Glutamatergic neuron (in vitro differentiated cells): ENCODE measurements around the gene DUOX1. TPM values are rescaled to one million over a fixed set of nuclear protein-coding genes. Genes with fewer than 3 reads are reported as not detected.

Experiments
- DNase-seq: peaks from one replicate; pipeline ENCODE4 v3.0.0; 2022
- H3K27ac Mint-ChIP-seq: one replicate; pipeline ENCODE4 v1.8.0; 2020; ENCODE audit warnings: mild to moderate bottlenecking, mixed read lengths, inconsistent platforms; ENCODE audit not compliant: unreplicated experiment
- H3K27me3 Mint-ChIP-seq: one replicate; pipeline ENCODE4 v1.8.0; 2020; ENCODE audit warnings: mild to moderate bottlenecking, moderate library complexity, mixed read lengths, inconsistent platforms; ENCODE audit not compliant: unreplicated experiment
- H3K36me3 Mint-ChIP-seq: one replicate; pipeline ENCODE4 v1.8.0; 2020; ENCODE audit warnings: mild to moderate bottlenecking, mixed read lengths, inconsistent platforms; ENCODE audit not compliant: unreplicated experiment
- H3K4me1 Mint-ChIP-seq: one replicate; pipeline ENCODE4 v1.8.0; 2020; ENCODE audit warnings: mild to moderate bottlenecking, low read depth, mixed read lengths, inconsistent platforms; ENCODE audit not compliant: unreplicated experiment
- H3K4me3 Mint-ChIP-seq: one replicate; pipeline ENCODE4 v1.8.0; 2020; ENCODE audit warnings: mild to moderate bottlenecking, mixed read lengths, inconsistent platforms; ENCODE audit not compliant: unreplicated experiment
- H3K9me3 Mint-ChIP-seq: one replicate; pipeline ENCODE4 v1.8.0; 2020; ENCODE audit warnings: mild to moderate bottlenecking, moderate library complexity, mixed read lengths, inconsistent platforms; ENCODE audit not compliant: unreplicated experiment
- total RNA-seq: library from RNA; stranded (reverse); fragmentation: NEBNext Ultra II Directional; extraction: Animal tissue kit (Norgen Biotek cat#: 25700); gene quantifications from one replicate; pipeline ENCODE4 v1.2.1, GENCODE V29; 2021; ENCODE audit not compliant: unreplicated experiment
- TF ChIP-seq, protein P1 (sequence below): fragments of 200-600 bp; sonication (generic); IDR thresholded peaks from one replicate; pipeline ENCODE4 v1.5.0; 2021; ENCODE audit not compliant: partially characterized antibody, unreplicated experiment

DUOX1 gene
- total RNA-seq, 1 donor from 2014 or later, result not detected

DNA sequence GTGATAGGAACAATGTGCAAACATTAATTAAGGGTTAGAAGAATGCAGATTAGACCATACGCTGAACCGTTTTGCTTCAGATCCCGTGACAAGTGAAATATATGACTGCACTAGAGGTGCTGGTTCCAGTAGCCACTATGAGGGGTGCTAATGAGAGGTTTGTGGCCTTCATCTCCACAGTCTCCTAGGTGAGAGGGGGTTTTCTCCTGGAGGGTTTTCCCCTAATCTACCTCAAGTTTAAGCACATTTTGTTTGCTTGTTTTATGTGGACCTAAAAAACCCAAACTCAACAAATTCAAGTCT is 71.7 kb downstream of the DUOX1 start:
- Mint-ChIP-seq H3K27ac (no peak overlapping the region), H3K4me3 (no peak overlapping the region), H3K4me1 (peaks cover 9% of the 10 kb centered on the region), H3K27me3 (peaks cover 20% of the 10 kb centered on the region), H3K9me3 (peaks cover 4% of the 10 kb centered on the region), H3K36me3 (no peaks in the 10 kb centered on the region)
- TF ChIP-seq, protein P1, sequence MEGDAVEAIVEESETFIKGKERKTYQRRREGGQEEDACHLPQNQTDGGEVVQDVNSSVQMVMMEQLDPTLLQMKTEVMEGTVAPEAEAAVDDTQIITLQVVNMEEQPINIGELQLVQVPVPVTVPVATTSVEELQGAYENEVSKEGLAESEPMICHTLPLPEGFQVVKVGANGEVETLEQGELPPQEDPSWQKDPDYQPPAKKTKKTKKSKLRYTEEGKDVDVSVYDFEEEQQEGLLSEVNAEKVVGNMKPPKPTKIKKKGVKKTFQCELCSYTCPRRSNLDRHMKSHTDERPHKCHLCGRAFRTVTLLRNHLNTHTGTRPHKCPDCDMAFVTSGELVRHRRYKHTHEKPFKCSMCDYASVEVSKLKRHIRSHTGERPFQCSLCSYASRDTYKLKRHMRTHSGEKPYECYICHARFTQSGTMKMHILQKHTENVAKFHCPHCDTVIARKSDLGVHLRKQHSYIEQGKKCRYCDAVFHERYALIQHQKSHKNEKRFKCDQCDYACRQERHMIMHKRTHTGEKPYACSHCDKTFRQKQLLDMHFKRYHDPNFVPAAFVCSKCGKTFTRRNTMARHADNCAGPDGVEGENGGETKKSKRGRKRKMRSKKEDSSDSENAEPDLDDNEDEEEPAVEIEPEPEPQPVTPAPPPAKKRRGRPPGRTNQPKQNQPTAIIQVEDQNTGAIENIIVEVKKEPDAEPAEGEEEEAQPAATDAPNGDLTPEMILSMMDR, result no peak
- no peak for DNase-seq

DNA sequence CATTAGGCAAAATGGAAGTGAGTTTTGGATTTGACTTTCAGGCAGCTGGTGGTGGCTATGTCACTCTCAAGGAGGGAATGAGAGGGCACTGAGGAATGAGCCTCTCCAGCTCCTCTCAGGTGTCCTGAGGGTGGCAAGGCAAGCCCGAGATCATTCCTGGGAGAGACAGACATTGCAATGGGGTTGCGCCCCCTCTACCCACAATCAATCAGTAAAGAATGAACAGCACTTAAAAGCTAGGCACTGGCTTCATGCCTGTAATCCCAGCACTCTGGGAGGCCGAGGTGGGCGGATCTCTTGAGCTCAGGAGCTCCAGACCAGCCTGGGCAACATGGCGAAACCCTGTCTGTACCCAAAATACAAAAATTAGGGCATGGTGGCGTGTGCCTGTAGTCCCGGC is 72.1 kb downstream of the DUOX1 start:
- DNase-seq, result no peak
- H3K27ac Mint-ChIP-seq, result no peak overlapping the region
- TF ChIP-seq, protein P1, result no peak
- H3K4me1 Mint-ChIP-seq, result peaks cover 9% of the 10 kb centered on the region
- peaks cover 20% of the 10 kb centered on the region for H3K27me3 Mint-ChIP-seq
- peaks cover 4% of the 10 kb centered on the region for H3K9me3 Mint-ChIP-seq
- H3K36me3 Mint-ChIP-seq, result no peaks in the 10 kb centered on the region
- H3K4me3 Mint-ChIP-seq, result no peak overlapping the region

DNA sequence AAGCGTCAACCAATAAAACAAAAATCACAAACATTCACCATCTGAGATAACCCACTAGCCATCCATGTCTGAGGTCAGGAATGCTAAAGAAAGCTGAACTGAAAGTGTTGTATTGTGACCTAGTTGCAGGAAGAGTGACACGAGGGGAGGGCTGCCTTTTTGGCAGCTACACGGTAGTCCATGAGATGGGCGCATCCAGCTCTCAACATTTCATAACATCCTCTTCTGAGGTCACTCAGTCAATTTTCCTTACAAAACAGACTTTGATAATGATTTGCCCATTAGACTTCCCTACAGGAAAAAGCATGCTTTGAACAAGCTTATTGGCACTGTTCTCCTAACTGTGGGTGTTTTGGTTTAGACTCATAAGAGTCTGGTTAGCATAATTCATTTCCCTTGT is 73.4 kb downstream of the DUOX1 start:
- Mint-ChIP-seq H3K36me3 (no peaks in the 10 kb centered on the region), H3K4me1 (peaks cover 9% of the 10 kb centered on the region), H3K27me3 (peaks cover 17% of the 10 kb centered on the region), H3K27ac (no peak overlapping the region), H3K9me3 (no peaks in the 10 kb centered on the region), H3K4me3 (no peak overlapping the region)
- TF ChIP-seq, protein P1, result no peak
- no peak for DNase-seq

DNA sequence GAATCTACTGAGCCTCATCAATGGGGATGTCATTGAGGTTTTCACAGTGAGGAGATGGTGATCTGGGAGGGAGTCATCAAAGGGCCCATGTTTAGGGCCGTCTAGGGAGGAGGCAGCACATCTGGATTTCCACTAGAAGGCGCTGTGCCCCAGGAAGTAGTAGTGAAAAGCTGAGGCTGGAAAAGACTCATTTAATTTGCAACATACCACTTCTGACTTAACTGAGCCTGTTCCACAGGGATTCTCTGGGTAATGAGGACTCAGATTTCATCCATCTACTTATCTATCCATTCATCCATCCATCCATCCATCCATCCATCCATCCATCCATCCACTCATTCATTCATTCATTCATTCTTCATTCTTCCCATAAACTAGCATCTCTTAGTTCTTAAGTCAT is 75.4 kb downstream of the DUOX1 start:
- peaks cover 2% of the 10 kb centered on the region for H3K27me3 Mint-ChIP-seq
- H3K27ac Mint-ChIP-seq, result no peak overlapping the region
- no peak overlapping the region for H3K4me3 Mint-ChIP-seq
- H3K4me1 Mint-ChIP-seq, result peaks cover 4% of the 10 kb centered on the region
- TF ChIP-seq, protein P1, result peak; percentile 84
- H3K36me3 Mint-ChIP-seq, result no peaks in the 10 kb centered on the region
- DNase-seq, result peak; percentile 76
- no peaks in the 10 kb centered on the region for H3K9me3 Mint-ChIP-seq

DNA sequence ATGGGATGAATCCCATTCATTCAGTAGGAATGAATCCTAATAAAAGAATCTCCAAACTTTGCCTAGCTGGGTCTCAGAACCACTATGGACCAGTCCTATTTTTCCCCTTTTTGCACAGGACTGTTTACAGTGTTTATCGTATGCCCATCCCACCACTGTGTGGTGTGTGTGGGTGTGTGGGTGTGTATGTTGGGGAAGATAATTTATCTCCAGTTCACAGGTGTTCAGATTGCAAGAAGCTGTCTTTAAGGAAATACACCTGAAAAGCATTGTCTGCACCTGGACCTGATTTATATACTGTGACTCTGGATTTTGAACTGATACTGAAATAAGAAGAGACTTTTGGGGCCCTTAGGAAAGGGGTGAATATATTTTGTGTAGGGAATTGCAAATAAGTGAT is 82.7 kb downstream of the DUOX1 start:
- H3K4me1 Mint-ChIP-seq, result no peaks in the 10 kb centered on the region
- no peak overlapping the region for H3K4me3 Mint-ChIP-seq
- no peaks in the 10 kb centered on the region for H3K27me3 Mint-ChIP-seq
- TF ChIP-seq, protein P1, result no peak
- DNase-seq, result no peak
- peaks cover 2% of the 10 kb centered on the region for H3K9me3 Mint-ChIP-seq
- no peak overlapping the region for H3K27ac Mint-ChIP-seq
- no peaks in the 10 kb centered on the region for H3K36me3 Mint-ChIP-seq

Other genes starting within 250 kb of the DUOX1 start
- not detected for gene TERB2, start 173.3 kb upstream of the DUOX1 start, total RNA-seq
- gene SORD, start 106.8 kb upstream of the DUOX1 start, total RNA-seq, result 29.1 TPM
- not detected for gene DUOX2, start 15.8 kb upstream of the DUOX1 start, total RNA-seq
- not detected for gene DUOXA2, start 15.7 kb upstream of the DUOX1 start, total RNA-seq
- gene DUOXA1, start 115 bp upstream of the DUOX1 start, total RNA-seq, result not detected
- 309 TPM for gene SHF, start 58.0 kb downstream of the DUOX1 start, total RNA-seq
- not detected for gene SLC28A2, start 122.2 kb downstream of the DUOX1 start, total RNA-seq
- 51.2 TPM for gene GATM, start 248.6 kb downstream of the DUOX1 start, total RNA-seq